Chondrocyte (in vitro differentiated cells): ENCODE results near the gene NAV2. TPM values are rescaled to one million over a fixed set of nuclear protein-coding genes. Genes with fewer than 3 reads are reported as not detected.

Experiments used
- DNase-seq: peaks from one replicate; pipeline ENCODE4 v3.0.0; 2021; ENCODE audit warnings: mixed read lengths, low spot score
- H3K27ac Mint-ChIP-seq: one replicate; pipeline ENCODE4 v1.8.0; 2021; ENCODE audit warnings: mild to moderate bottlenecking, moderate library complexity, mixed read lengths; ENCODE audit not compliant: unreplicated experiment
- H3K27me3 Mint-ChIP-seq: 2 replicates; pipeline ENCODE4 v1.8.0; 2021; ENCODE audit warnings: low read depth, mixed read lengths
- H3K36me3 Mint-ChIP-seq: 2 replicates; pipeline ENCODE4 v1.8.0; 2021; ENCODE audit warnings: low read depth, mixed read lengths
- H3K4me1 Mint-ChIP-seq: 2 replicates; pipeline ENCODE4 v1.8.0; 2021; ENCODE audit warnings: low read depth, mild to moderate bottlenecking, mixed read lengths
- H3K4me3 Mint-ChIP-seq: one replicate; pipeline ENCODE4 v1.8.0; 2021; ENCODE audit warnings: mild to moderate bottlenecking, moderate library complexity, mixed read lengths; ENCODE audit not compliant: unreplicated experiment
- H3K9me3 Mint-ChIP-seq: 2 replicates; pipeline ENCODE4 v1.8.0; 2021; ENCODE audit warnings: low read depth, mixed read lengths
- total RNA-seq: library from RNA; stranded (reverse); gene quantifications from 3 replicates; pipeline ENCODE4 v1.2.1, GENCODE V29; 2021
- TF ChIP-seq, protein P1 (sequence below): fragments of 200-600 bp; sonication (generic); IDR thresholded peaks from 2 replicates; pipeline ENCODE4 v1.5.0; 2021; ENCODE audit warnings: antibody characterized with exemption, mild to moderate bottlenecking, moderate library complexity

The NAV2 gene
- total RNA-seq, 1 donor from 2014 or later = 87.0 TPM

GRCh38 chr11:19820100-19820499 lies 107.5 kb downstream of the NAV2 start:
- H3K9me3 Mint-ChIP-seq = no peaks in the 10 kb centered on the region
- peaks cover 32% of the 10 kb centered on the region for H3K4me1 Mint-ChIP-seq
- TF ChIP-seq, protein P1, sequence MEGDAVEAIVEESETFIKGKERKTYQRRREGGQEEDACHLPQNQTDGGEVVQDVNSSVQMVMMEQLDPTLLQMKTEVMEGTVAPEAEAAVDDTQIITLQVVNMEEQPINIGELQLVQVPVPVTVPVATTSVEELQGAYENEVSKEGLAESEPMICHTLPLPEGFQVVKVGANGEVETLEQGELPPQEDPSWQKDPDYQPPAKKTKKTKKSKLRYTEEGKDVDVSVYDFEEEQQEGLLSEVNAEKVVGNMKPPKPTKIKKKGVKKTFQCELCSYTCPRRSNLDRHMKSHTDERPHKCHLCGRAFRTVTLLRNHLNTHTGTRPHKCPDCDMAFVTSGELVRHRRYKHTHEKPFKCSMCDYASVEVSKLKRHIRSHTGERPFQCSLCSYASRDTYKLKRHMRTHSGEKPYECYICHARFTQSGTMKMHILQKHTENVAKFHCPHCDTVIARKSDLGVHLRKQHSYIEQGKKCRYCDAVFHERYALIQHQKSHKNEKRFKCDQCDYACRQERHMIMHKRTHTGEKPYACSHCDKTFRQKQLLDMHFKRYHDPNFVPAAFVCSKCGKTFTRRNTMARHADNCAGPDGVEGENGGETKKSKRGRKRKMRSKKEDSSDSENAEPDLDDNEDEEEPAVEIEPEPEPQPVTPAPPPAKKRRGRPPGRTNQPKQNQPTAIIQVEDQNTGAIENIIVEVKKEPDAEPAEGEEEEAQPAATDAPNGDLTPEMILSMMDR = no peak
- peaks cover 2% of the 10 kb centered on the region for H3K36me3 Mint-ChIP-seq
- H3K27ac Mint-ChIP-seq = no peak overlapping the region
- no peaks in the 10 kb centered on the region for H3K27me3 Mint-ChIP-seq
- DNase-seq = no peak
- no peak overlapping the region for H3K4me3 Mint-ChIP-seq

- Mint-ChIP-seq H3K36me3 (peaks cover 2% of the 10 kb centered on the region), H3K27ac (no peak overlapping the region), H3K27me3 (no peaks in the 10 kb centered on the region), H3K4me1 (peaks cover 22% of the 10 kb centered on the region), H3K9me3 (no peaks in the 10 kb centered on the region), H3K4me3 (no peak overlapping the region)
- TF ChIP-seq, protein P1 = no peak
- no peak for DNase-seq
Observed at GRCh38 chr11:19821412-19821875, 108.8 kb downstream of the NAV2 start.

- Mint-ChIP-seq H3K36me3 (peaks cover 2% of the 10 kb centered on the region), H3K4me1 (peaks cover 22% of the 10 kb centered on the region), H3K27ac (no peak overlapping the region), H3K4me3 (no peak overlapping the region), H3K27me3 (no peaks in the 10 kb centered on the region), H3K9me3 (no peaks in the 10 kb centered on the region)
- TF ChIP-seq, protein P1 = no peak
- no peak for DNase-seq
Observed at GRCh38 chr11:19821993-19822392, 109.4 kb downstream of the NAV2 start.

- DNase-seq = no peak
- TF ChIP-seq, protein P1 = no peak
- Mint-ChIP-seq H3K9me3 (no peaks in the 10 kb centered on the region), H3K36me3 (peaks cover 2% of the 10 kb centered on the region), H3K27me3 (no peaks in the 10 kb centered on the region), H3K27ac (no peak overlapping the region), H3K4me1 (peaks cover 22% of the 10 kb centered on the region), H3K4me3 (no peak overlapping the region)
Observed at GRCh38 chr11:19822531-19822930, 109.9 kb downstream of the NAV2 start.

- no peak for DNase-seq
- H3K9me3 Mint-ChIP-seq = no peaks in the 10 kb centered on the region
- H3K27ac Mint-ChIP-seq = no peak overlapping the region
- peaks cover 5% of the 10 kb centered on the region for H3K4me1 Mint-ChIP-seq
- no peak overlapping the region for H3K4me3 Mint-ChIP-seq
- no peaks in the 10 kb centered on the region for H3K36me3 Mint-ChIP-seq
- TF ChIP-seq, protein P1 = no peak
- H3K27me3 Mint-ChIP-seq = no peaks in the 10 kb centered on the region
Observed at GRCh38 chr11:19826606-19827005, 114.0 kb downstream of the NAV2 start.
